ENCODE results near the gene FAM3D. TPM values are rescaled to one million over a fixed set of nuclear protein-coding genes. Genes with fewer than 3 reads are reported as not detected.

FAM3D gene
- total RNA-seq, 1 experiment from 2014 or later = not detected

GRCh38 chr3:58683466-58683865, 16.9 kb upstream of the FAM3D start:
- Histone ChIP-seq H3K27ac (ENCODE audit: low read length) (no peak overlapping the region), H3K9me3 (ENCODE audit: control insufficient read depth, insufficient read depth, low read depth, low read length) (no peaks in the 10 kb centered on the region), H3K4me1 (ENCODE audit: control insufficient read depth, insufficient read depth, low read length) (no peaks in the 10 kb centered on the region), H3K27me3 (ENCODE audit: control insufficient read depth, insufficient read depth, low read length) (no peaks in the 10 kb centered on the region), H3K4me3 (ENCODE audit: low read depth in 2 of 2, low read length in 2 of 2) (no peak overlapping the region), H3K36me3 (ENCODE audit: control insufficient read depth, insufficient read depth, low read length) (no peaks in the 10 kb centered on the region)
- POLR2A ChIA-PET = no interaction called here
- no peak for ATAC-seq
- in situ Hi-C loops (cut with HindIII; ENCODE audit: low pct_unique_long_range_greater_than_20kb, low sequenced_read_pairs) (no loop called here), intact Hi-C loops (cut with micrococcal nuclease; ENCODE audit: unreplicated experiment) (no loop called here)
- DNase-seq (ENCODE audit: low read depth, low spot score) = no peak
- BruUV-seq (replicated peaks) = no TSS peak
- CTCF ChIA-PET = no interaction called here
- TF ChIP-seq CTCF (IDR thresholded peaks at IDR 0.05) (no peak), SIN3A (IDR thresholded peaks at IDR 0.05; ENCODE audit: borderline replicate concordance, insufficient read depth, low read depth, low read length) (no peak), POLR2AphosphoS5 (IDR thresholded peaks at IDR 0.05; ENCODE audit: low read depth, low read length) (no peak), TCF7L2 (IDR thresholded peaks at IDR 0.05; ENCODE audit: low read depth, low read length) (no peak)
- TF ChIP-seq, protein P1, sequence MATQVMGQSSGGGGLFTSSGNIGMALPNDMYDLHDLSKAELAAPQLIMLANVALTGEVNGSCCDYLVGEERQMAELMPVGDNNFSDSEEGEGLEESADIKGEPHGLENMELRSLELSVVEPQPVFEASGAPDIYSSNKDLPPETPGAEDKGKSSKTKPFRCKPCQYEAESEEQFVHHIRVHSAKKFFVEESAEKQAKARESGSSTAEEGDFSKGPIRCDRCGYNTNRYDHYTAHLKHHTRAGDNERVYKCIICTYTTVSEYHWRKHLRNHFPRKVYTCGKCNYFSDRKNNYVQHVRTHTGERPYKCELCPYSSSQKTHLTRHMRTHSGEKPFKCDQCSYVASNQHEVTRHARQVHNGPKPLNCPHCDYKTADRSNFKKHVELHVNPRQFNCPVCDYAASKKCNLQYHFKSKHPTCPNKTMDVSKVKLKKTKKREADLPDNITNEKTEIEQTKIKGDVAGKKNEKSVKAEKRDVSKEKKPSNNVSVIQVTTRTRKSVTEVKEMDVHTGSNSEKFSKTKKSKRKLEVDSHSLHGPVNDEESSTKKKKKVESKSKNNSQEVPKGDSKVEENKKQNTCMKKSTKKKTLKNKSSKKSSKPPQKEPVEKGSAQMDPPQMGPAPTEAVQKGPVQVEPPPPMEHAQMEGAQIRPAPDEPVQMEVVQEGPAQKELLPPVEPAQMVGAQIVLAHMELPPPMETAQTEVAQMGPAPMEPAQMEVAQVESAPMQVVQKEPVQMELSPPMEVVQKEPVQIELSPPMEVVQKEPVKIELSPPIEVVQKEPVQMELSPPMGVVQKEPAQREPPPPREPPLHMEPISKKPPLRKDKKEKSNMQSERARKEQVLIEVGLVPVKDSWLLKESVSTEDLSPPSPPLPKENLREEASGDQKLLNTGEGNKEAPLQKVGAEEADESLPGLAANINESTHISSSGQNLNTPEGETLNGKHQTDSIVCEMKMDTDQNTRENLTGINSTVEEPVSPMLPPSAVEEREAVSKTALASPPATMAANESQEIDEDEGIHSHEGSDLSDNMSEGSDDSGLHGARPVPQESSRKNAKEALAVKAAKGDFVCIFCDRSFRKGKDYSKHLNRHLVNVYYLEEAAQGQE (IDR thresholded peaks at IDR 0.05; ENCODE audit: insufficient read depth in 1 of 2, low read depth in 2 of 2, low read length in 1 of 2) = no peak

DNA sequence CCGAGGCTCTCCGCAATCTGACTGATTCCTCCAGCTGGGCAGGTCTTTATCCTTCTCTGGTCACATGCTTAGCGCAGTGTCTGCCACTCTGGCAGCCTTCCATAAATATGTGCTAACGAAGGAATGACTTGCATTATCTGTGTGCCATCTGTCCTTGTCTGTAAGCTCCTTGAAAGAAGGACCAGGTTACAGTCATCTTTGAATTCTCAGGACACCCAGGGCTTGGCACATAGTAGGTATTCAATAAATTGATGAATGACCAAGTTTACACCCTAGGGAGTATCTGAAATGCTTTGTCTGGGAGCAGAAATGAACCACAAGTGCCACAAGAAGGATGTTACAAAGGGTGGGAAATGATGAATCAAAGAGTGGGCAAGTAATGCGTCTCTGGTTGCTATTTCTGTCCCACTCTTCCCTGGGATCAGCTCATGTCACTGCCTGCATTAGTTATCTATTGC, 16.5 kb upstream of the FAM3D start:
- no peaks in the 10 kb centered on the region for H3K27me3 ChIP-seq (ENCODE audit: control insufficient read depth, insufficient read depth, low read length)
- no peak overlapping the region for H3K27ac ChIP-seq (ENCODE audit: low read length)
- intact Hi-C loops (cut with micrococcal nuclease; ENCODE audit: unreplicated experiment) = no loop called here
- ATAC-seq (no peak), DNase-seq (ENCODE audit: low read depth, low spot score) (no peak)
- no peak overlapping the region for H3K4me3 ChIP-seq (ENCODE audit: low read depth in 2 of 2, low read length in 2 of 2)
- in situ Hi-C loops (cut with HindIII; ENCODE audit: low pct_unique_long_range_greater_than_20kb, low sequenced_read_pairs) = no loop called here
- ChIA-PET CTCF (no interaction called here), POLR2A (no interaction called here)
- no TSS peak for BruUV-seq (replicated peaks)
- no peak for TF ChIP-seq CTCF (IDR thresholded peaks at IDR 0.05)
- no peak for TF ChIP-seq TCF7L2 (IDR thresholded peaks at IDR 0.05; ENCODE audit: low read depth, low read length)
- no peak for TF ChIP-seq SIN3A (IDR thresholded peaks at IDR 0.05; ENCODE audit: borderline replicate concordance, insufficient read depth, low read depth, low read length)
- TF ChIP-seq, protein P1 (IDR thresholded peaks at IDR 0.05; ENCODE audit: insufficient read depth in 1 of 2, low read depth in 2 of 2, low read length in 1 of 2) = no peak
- TF ChIP-seq POLR2AphosphoS5 (IDR thresholded peaks at IDR 0.05; ENCODE audit: low read depth, low read length) = no peak
- no peaks in the 10 kb centered on the region for H3K36me3 ChIP-seq (ENCODE audit: control insufficient read depth, insufficient read depth, low read length)
- no peaks in the 10 kb centered on the region for H3K9me3 ChIP-seq (ENCODE audit: control insufficient read depth, insufficient read depth, low read depth, low read length)
- no peaks in the 10 kb centered on the region for H3K4me1 ChIP-seq (ENCODE audit: control insufficient read depth, insufficient read depth, low read length)

Data from Panc1 (cell line).